GM21717 (cell line): Measurements from ENCODE around the gene SYT1.
"Not testable (repeated sequence)": the region's sequence is repeated elsewhere in the genome, so short reads cannot be mapped to it uniquely, and the experiment has no call there.

Experiments used
- ATAC-seq: cut with Tn5 transposase; IDR thresholded peaks from one replicate; pipeline ENCODE4 v1.9.1; 2021; ENCODE audit warnings: mild to moderate bottlenecking, moderate library complexity; ENCODE audit not compliant: unreplicated experiment

Gene SYT1

DNA sequence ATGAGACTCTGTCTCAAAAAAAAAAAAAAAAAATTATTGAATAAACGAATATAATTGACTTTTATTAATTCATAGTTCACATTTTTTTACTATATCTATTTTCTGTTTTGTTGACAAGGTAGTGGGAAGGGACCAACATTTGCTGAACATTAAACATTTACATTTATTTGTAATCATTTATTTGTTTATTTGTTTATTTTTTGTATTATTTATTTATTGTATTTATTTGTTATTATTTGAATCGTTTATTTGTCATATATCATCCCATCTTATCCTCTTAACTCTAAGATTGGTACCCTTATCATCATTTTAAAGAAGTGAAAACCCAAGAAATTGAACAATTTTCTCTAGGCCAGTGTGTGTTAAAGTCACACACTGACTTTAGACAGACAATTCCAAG, 101.5 kb downstream of the SYT1 start:
- no peak for ATAC-seq

DNA sequence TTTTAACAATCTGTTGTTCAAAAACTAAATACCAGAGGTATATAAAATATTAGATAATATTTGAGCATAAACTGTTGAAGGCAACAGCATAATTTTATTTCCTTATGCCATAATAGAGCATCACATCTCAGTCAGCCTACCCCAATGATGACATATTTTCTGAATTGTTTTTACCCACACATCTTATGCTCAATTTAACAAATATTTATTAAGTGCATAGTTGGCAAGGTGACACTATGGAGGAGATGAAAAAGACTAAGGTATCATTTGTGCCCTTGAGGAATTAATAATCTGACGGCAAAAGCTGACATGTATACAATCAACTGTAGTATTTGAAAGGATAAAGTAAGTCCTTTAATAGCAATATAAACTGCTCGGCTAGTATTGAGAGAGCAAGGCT, 102.4 kb downstream of the SYT1 start:
- ATAC-seq = no peak

DNA sequence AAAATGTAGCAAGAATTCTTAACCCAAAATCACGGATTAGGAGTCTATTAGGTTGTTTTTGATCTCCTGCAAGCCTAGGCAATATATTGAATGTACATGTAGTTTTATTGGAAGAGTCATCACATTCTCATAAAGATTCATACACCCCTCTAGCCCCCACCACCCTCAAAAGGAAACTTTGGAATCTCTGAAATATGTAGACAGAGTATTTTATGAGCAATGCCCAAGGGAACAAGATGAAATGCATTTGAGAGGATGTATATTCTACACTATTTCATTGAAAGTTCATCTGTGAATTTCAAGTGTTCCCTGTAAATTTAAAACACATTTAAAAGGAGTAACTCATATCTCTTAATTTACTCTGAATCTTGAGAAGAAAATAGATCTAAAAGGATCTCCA, 103.7 kb downstream of the SYT1 start:
- ATAC-seq = no peak

DNA sequence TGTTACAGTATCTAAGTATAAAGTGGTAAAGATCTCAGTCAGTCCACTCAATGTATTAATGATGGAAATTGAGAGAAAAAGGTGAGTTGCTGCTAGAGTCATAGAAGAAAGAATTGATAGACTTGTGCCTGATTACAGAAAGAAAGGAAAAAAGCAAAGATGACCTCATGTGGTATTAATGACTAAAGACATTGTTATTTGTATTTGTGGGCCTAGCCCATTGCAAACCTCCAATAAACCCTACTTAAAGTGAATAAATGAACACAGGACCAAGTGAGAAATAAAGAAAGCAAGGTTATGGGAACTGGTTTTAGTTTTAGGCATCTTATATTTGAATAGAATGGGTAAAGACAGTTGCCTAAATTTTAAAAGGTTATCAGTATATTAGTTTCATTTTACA, 105.5 kb downstream of the SYT1 start:
- no peak for ATAC-seq

DNA sequence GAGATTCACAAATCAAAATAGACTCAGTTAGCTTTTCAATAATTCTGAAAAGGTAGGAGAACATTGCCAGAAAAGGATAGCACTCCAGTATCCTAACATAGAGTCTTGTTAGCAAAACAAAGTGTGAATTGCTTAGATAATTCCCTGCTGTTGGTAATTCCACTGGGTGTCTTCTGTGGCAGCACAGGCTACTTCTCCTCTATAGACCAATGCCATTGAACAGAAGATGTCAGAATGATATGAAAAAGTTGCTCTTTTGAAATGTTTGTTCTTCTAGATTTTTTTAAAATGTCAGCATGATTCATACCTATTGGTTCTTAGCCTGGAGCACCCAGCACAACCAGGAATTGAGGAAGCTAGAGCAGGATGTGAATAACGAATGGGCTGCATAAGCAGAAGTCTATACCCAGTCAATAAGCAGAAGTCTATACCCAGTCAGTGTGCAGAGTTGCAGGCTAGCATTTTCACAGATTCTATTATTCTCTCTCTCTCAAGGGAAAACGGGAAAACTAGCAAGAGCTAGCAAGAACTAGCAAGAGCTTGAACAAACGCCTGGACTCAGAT, 112.8 kb downstream of the SYT1 start:
- no peak for ATAC-seq

DNA sequence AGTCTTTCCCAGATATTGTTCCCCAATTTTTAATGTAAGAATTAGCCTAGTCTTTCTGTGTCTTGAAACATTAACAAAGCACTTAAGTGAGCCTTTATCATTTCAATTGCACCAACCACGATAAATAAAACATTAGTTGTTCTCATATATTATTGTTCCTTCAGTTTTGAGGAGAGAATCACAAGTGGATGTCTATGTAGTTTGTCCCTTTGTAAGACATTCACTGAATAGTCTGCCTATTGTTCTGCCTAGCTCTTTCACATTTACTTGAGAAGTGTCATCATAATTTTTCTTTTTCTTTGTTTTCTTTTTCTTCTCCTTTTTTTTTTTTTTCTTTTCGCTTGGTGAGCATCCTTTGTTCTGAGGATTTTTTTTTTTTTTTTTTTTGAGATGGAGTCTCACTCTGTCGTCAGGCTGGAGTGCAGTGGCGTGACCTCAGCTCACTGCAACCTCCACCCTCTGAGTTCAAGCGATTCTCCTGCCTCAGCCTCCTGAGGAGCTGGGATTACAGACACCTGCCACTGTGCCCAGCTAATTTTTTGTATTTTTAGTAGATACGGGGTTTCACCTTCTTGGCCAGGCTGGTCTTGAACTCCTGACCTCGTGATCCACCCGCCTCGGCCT, 129.7 kb downstream of the SYT1 start:
- ATAC-seq = no peak

DNA sequence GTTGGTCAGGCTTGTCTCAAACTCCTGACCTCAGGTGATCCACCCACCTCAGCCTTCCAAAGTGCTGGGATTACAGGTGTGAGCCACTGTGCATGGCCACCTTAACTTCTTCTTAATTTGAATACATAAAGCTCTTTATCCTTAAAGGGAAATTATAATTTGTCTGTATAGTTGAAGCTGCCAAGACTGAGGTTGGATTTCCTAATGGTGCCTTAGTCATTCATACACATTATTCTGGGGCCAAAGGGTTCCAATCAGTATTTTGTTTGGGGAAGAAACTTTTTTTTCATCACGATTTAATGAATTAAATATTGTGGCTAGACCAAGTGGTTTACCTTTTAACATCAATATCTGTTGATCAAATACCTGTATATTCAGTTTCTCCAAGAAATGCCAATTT, 135.9 kb downstream of the SYT1 start:
- no peak for ATAC-seq

DNA sequence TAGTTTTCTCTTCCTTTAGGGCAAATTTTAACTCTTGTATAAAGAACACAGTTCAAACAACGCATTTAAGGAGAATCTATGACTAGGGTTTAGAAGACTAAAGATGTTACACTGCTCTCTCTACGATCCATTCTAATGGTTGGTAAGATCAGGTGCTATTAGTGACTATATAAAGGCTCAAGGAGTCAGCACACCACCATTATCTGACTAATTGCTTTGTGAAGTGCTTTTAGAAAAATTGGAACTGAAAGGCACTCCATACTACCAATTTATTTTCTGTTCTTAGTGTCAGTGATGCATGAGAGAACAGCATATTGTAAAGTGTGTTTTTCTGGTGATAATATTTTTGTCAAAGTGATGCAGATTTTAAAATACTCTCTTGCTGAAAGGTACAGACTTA, 136.8 kb downstream of the SYT1 start:
- ATAC-seq = no peak

DNA sequence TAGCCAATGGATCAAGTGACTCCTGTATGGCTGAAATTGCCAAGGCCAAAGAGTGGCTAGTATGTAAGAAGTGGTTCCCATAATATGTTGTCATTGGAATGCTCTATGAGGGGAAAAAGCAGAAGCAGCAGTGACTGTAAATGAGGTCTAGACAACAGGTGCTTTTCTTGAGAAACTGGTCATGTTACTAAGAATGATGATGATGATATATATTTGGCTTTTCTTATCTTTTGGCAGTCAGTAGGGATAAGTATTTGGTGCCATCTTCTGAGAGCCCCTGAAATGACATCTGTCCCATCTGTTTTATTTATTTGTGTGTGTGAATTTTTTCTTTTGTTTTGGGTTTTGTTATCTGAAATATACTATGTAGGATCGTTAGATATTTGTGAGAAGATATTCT, 141.7 kb downstream of the SYT1 start:
- no peak for ATAC-seq

DNA sequence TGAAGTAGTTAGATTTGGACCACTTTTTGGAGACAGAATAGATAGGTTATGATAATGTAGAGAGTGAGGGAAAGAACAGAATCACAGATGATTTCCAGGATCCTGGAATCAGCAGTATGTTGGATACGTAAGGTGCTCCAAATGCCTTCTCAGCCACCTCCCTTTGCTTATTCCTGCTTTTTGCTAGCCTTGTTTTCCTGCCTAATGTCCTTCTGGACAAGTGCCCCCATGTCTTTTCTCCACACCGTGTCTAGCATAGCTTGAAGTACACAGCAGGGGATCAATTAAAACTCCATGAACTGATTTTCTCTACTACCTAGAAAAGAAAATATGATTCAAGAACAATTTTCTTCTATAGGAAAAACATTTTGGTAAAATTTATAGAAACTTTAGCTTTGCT, 144.0 kb downstream of the SYT1 start:
- no peak for ATAC-seq

DNA sequence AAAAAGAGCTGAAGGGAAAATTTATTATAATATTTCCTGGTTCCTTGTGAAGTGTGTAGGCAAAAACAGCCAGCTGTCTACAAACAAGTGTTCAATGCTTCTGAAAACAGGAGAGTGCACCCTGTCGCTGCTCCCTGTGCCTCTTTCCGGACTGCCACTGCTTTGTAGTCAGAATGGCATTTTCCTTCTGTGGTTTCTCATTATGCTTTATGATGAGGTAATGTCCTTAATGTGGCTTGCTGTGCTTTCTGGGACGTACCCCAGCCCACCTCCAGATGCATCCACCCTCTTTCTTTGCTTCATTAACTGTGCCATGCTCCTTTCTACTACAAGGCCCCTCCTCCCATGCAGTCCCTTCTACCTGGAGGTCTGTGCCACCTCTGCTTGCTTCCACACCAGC, 148.1 kb downstream of the SYT1 start:
- ATAC-seq = no peak

DNA sequence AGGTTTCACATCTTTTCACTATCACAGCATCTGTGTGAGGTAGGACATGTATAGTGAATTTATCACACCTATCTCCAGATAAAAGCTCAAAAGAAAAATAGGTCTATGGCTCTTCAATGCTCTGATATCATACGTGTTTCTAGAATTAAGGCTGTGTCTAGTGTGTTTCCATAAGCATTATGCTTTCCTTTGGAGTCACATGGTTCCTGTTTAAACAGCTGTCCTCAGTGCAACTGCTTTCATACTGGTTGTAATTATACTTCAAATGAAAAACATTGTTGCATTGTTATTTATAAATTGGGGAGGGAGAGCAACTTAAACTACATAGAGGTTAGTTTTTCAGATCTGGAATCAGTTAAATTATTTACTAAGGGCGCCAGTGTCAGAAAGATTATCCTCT, 151.6 kb downstream of the SYT1 start:
- no peak for ATAC-seq

DNA sequence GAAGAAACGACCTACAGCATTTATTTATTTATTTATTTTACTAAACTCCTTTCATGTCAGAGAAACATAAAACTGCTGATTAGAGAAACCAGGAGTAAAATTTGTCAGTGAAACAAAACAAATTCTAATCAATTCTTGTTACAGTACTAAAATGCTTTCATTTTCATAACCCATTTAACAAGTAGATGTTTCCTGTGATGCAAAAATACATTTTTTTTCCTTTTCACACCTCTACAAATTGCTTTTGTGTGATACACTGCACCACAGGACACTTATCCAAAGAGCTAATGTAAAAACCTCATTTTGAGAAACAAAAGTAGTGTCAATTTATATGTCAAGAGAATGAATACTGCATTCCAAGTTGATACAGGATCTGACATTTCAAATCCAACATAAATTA, 155.1 kb downstream of the SYT1 start:
- peak; percentile 80 for ATAC-seq

DNA sequence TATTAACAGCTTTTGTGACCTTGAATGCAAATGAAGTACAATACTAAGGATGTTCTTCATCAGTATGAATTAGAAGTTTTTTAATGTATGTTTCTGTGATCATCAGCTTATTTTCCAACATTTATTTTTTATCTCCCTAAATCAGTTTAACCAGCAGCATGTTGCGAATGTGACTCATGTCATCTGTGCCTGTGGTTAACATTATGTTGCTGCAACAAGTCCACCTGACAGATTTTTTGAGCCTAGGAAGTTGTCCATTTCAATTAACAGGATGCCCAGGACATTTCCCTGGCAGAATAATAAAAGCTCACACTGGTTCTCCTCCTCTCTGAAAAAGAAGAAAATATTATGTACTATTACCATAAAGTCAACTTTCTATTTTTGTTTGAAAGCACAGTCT, 155.5 kb downstream of the SYT1 start:
- no peak for ATAC-seq

DNA sequence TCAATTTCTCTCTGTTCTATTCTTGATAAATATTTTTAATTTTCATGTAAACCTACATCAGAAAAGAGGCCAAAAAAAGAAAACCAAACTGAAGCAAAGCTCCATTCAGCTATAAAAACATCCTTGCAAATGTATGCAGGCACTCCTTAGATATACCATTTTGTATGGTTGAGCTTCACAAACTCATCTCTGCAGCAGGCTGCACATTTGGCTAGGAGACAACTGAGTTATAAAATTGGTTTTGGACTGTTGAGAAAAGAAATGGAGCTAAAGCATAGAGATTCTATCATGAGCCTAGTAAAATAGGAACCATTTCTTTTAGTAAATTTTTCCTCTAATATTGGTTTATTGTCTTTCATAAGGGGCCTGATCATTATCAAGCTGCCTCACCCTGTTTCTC, 156.4 kb downstream of the SYT1 start:
- ATAC-seq = no peak

DNA sequence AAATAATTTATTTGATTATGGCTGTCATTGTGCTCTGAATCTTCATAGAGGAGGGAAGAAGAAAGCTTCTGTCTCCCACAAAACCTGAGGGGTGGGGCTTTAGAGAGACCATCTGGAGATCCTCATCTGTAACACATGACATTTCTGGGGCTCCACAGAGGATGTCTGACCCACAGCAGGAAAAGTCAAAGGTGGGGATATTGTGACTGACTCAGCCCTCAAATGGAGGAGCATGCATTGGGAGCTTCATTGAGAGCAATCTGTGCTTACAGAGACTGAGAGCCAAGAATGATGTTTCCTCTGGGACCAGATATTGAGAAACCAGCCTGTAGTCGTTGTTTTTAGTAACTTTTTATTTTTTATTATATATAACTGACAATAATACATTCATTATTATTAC, 158.7 kb downstream of the SYT1 start:
- no peak for ATAC-seq

DNA sequence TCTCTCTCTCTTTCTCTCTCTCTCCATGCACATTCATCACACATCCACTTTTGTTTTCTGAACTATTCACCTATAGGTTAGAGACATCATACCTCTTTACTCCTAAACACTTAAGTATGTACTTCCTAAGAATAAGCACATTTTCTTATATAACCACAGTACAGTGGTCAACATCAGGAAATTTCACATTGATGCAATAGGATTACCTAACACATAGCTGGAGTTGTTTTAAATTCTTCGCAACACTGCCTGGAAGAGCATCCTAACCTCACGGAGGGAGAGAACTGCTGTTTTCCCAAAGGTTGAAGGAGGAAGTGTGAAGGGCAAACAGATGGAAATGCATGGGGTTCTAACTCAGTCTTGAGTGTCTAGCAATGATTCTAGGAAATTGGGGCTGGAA, 159.2 kb downstream of the SYT1 start:
- ATAC-seq = no peak

DNA sequence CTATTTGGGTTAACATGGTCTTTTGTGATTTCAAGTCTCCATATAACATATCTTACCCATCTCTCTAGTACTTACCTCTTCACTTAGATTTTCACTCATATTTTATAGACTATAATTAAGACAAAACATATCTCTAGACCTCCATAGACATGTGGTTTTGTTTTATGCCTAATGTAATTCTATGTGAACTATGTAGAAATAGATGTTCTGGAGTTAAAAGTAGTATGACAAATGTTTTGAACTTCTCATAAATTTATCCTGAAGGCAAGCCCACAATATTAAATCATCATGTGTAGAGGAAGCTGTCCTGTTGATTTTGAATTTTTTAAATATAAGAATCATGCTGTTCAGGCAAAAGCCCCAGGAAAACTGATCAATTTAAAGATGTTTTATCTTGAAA, 169.2 kb downstream of the SYT1 start:
- ATAC-seq = no peak

DNA sequence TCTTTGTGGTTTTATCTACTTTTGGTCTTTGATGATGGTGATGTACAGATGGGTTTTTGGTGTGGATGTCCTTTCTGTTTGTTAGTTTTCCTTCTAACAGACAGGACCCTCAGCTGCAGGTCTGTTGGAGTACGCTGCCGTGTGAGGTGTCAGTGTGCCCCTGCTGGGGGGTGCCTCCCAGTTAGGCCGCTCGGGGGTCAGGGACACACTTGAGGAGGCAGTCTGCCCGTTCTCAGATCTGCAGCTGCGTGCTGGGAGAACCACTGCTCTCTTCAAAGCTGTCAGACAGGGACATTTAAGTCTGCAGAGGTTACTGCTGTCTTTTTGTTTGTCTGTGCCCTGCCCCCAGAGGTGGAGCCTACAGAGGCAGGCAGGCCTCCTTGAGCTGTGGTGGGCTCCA, 180.2 kb downstream of the SYT1 start:
- not testable (repeated sequence) for ATAC-seq

DNA sequence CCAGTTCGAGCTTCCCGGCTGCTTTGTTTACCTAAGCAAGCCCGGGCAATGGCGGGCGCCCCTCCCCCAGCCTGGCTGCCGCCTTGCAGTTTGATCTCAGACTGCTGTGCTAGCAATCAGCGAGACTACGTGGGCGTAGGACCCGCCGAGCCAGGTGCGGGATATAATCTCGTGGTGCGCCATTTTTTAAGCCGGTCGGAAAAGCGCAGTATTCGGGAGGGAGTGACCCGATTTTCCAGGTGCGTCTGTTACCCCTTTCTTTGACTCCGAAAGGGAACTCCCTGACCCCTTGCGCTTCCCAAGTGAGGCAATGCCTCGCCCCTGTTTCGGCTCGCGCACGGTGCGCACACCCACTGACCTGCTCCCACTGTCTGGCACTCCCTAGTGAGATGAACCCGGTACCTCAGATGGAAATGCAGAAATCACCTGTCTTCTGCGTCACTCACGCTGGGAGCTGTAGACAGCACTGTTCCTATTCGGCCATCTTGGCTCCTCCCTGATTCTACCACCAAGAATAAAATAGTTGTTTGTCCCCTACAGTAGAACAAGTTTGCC, 180.7 kb downstream of the SYT1 start:
- ATAC-seq = not testable (repeated sequence)

DNA sequence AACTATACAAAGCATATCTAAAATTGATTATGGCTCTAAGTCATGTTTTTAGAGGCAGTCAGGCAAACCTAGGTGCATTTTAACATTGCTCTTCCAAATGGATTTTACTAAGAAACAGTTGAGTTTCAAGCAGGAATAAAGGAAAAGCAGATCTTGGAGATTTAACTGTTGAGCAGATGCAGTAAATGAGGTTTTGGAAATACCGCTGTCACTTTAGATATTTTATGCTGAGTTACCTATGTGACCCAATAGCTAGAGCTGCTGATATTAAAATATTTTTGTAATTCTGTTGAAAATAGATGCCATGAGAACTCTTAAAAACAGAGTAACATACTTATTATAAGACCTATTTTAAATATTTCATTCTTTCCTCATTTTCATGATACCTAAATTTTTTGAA, 181.4 kb downstream of the SYT1 start:
- ATAC-seq = no peak

DNA sequence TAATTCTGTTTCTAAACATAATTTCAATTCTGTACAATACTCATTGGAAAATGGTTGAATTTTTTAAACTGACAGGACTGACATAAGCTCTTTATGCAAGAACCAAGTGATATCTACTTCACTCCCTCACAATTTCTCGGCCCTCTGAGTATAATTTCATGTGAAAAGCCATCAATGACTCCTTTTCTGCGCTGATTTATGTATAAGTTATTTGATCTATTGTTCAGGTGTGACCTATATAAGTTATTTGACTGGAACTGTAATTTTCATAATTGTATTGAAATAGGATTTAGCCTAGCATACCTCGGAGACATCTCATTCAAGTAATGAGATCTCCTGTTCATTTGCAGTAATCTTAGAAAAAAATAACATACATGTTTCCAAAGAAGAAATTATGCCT, 184.4 kb downstream of the SYT1 start:
- no peak for ATAC-seq

DNA sequence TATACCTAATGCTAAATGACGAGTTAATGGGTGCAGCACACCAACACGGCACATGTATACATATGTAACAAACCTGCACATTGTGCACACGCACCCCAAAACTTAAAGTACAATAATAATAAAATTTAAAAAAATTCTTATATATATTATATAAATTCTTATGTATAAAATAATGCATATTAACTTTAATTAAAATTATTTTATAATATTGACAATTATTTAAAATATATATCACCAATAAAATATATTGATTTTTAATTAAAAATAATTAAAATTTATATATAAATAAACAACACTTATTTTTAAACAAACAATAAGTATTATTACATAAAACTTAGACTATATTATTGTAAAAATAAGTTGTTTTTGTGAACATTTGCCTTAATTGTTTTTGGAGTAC, 188.8 kb downstream of the SYT1 start:
- no peak for ATAC-seq
